Neural cell (in vitro differentiated cells): ENCODE data around the gene RECK. TPM values are rescaled to one million over a fixed set of nuclear protein-coding genes. Genes with fewer than 3 reads are reported as not detected.
"Not testable (repeated sequence)": the region's sequence is repeated elsewhere in the genome, so short reads cannot be mapped to it uniquely, and the experiment has no call there.

Source experiments
- H2AFZ ChIP-seq: fragments of 200-600, 300-800 bp; sonication (generic), shearing (Covaris generic); 2 replicates; pipeline ENCODE4 v1.6.0; 2014; ENCODE audit warnings: low read depth, mild to moderate bottlenecking, antibody characterized with exemption, low read length, moderate library complexity
- H3F3A ChIP-seq: fragments of 200-600 bp; shearing (Covaris generic); 2 replicates; pipeline ENCODE4 v1.6.1; 2016; ENCODE audit warnings: mild to moderate bottlenecking, moderate library complexity, mixed read lengths, antibody characterized with exemption, low read length; ENCODE audit not compliant: insufficient read depth, poor library complexity, severe bottlenecking
- H3K27ac ChIP-seq: fragments of 200-600, 300-800 bp; sonication (generic), shearing (Covaris generic); 2 replicates; pipeline ENCODE4 v1.5.1; 2014; ENCODE audit warnings: mild to moderate bottlenecking, low read length, moderate library complexity
- H3K27me3 ChIP-seq: fragments of 300-800, 200-600 bp; sonication (generic), shearing (Covaris generic); 2 replicates; pipeline ENCODE4 v1.6.0; 2014; ENCODE audit warnings: mild to moderate bottlenecking, low read depth, low read length, moderate library complexity; ENCODE audit not compliant: insufficient read depth
- H3K36me3 ChIP-seq: fragments of 300-800, 200-600 bp; sonication (generic), shearing (Covaris generic); 2 replicates; pipeline ENCODE4 v1.5.1; 2014; ENCODE audit warnings: mild to moderate bottlenecking, antibody characterized with exemption, low read length, moderate library complexity; ENCODE audit not compliant: insufficient read depth
- H3K4me2 ChIP-seq: fragments of 300-800, 200-600 bp; sonication (generic), shearing (Covaris generic); 2 replicates; pipeline ENCODE4 v1.6.0; 2014; ENCODE audit warnings: mild to moderate bottlenecking, low read length
- H3K4me3 ChIP-seq: fragments of 300-800, 200-600 bp; sonication (generic), shearing (Covaris generic); 2 replicates; pipeline ENCODE4 v1.5.1; 2014; ENCODE audit warnings: mild to moderate bottlenecking, low read length, moderate library complexity
- H3K79me2 ChIP-seq: fragments of 200-600 bp; shearing (Covaris generic); replicated peaks from 2 replicates; pipeline ENCODE4 v1.6.0; 2014; ENCODE audit warnings: mild to moderate bottlenecking, low read length, moderate library complexity; ENCODE audit not compliant: insufficient read depth
- H3K9ac ChIP-seq: fragments of 300-800, 200-600 bp; sonication (generic), shearing (Covaris generic); 2 replicates; pipeline ENCODE4 v1.6.1; 2016; ENCODE audit warnings: mild to moderate bottlenecking, low read length, mixed read lengths
- H3K9me2 ChIP-seq: fragments of 200-600 bp; shearing (Covaris generic); 2 replicates; pipeline ENCODE4 v1.6.1; 2016; ENCODE audit warnings: mild to moderate bottlenecking, low read length, mixed read lengths; ENCODE audit not compliant: insufficient read depth
- H3K9me3 ChIP-seq: fragments of 200-600, 300-800 bp; sonication (generic), shearing (Covaris generic); 2 replicates; pipeline ENCODE4 v1.6.1; 2016; ENCODE audit warnings: mild to moderate bottlenecking, mixed run types, low read length, moderate library complexity, mixed read lengths
- H4K20me1 ChIP-seq: fragments of 200-600 bp; shearing (Covaris generic); 2 replicates; pipeline ENCODE4 v1.6.1; 2016; ENCODE audit warnings: mild to moderate bottlenecking, mixed run types; ENCODE audit not compliant: insufficient read depth
- CTCF ChIP-seq: fragments of 450-650 bp; IDR thresholded peaks from 2 replicates; pipeline ENCODE4 v1.5.1; 2014; ENCODE audit warnings: antibody characterized with exemption, mild to moderate bottlenecking, moderate library complexity; ENCODE audit not compliant: poor library complexity, severe bottlenecking
- EP300 ChIP-seq: fragments of 450-650 bp; conservative IDR thresholded peaks from 2 replicates; pipeline ENCODE4 v1.6.1; 2014; ENCODE audit warnings: antibody characterized with exemption, mild to moderate bottlenecking, moderate library complexity; ENCODE audit not compliant: poor library complexity, severe bottlenecking
- EZH2 ChIP-seq: fragments of 200-600, 300-800 bp; shearing (Covaris generic), sonication (generic); IDR thresholded peaks from 2 replicates; pipeline ENCODE4 v1.6.1; 2014; ENCODE audit warnings: antibody characterized with exemption, low read length, borderline replicate concordance, mild to moderate bottlenecking; ENCODE audit not compliant: insufficient read depth, poor library complexity, severe bottlenecking
- MXI1 ChIP-seq: fragments of 450-650 bp; conservative IDR thresholded peaks from 2 replicates; pipeline ENCODE4 v1.6.1; 2014; ENCODE audit warnings: antibody characterized with exemption, mild to moderate bottlenecking; ENCODE audit not compliant: poor library complexity, severe bottlenecking
- POLR2AphosphoS5 ChIP-seq: IDR thresholded peaks from 2 replicates; pipeline ENCODE4 v1.6.1; 2012
- RAD21 ChIP-seq: fragments of 450-650 bp; conservative IDR thresholded peaks from 2 replicates; pipeline ENCODE4 v1.6.1; 2014; ENCODE audit warnings: antibody characterized with exemption, mild to moderate bottlenecking, moderate library complexity
- REST ChIP-seq: IDR thresholded peaks from 2 replicates; pipeline ENCODE4 v1.6.1; 2012; ENCODE audit warnings: borderline replicate concordance
- SMC3 ChIP-seq: fragments of 450-650 bp; conservative IDR thresholded peaks from 2 replicates; pipeline ENCODE4 v1.6.1; 2014; ENCODE audit warnings: antibody characterized with exemption, mild to moderate bottlenecking, moderate library complexity; ENCODE audit not compliant: poor library complexity
- TAF1 ChIP-seq: IDR thresholded peaks from 2 replicates; pipeline ENCODE4 v1.6.1; 2012; ENCODE audit warnings: low read depth
- polyA plus RNA-seq: library from polyadenylated mRNA; depleted of rRNA; stranded (reverse); fragments of >200 nt; gene quantifications from 2 replicates; pipeline ENCODE4 v1.2.3, GENCODE V29; 2014

RECK gene
- polyA plus RNA-seq, 1 donor from 2014 or later: 6.9 TPM

- H3K9ac ChIP-seq: no peak overlapping the region
- H3K27ac ChIP-seq: no peak overlapping the region
- H3F3A ChIP-seq: no peaks in the 10 kb centered on the region
- no peaks in the 10 kb centered on the region for H3K27me3 ChIP-seq
- H3K9me2 ChIP-seq: no peaks in the 10 kb centered on the region
- no peaks in the 10 kb centered on the region for H4K20me1 ChIP-seq
- H3K9me3 ChIP-seq: no peaks in the 10 kb centered on the region
- no peaks in the 10 kb centered on the region for H3K79me2 ChIP-seq
- no peak overlapping the region for H3K4me2 ChIP-seq
- H3K36me3 ChIP-seq: no peaks in the 10 kb centered on the region
- H3K4me3 ChIP-seq: no peak overlapping the region
- no peak for TF ChIP-seq EP300
- TF ChIP-seq EZH2: no peak
- no peak for TF ChIP-seq RAD21
- no peak for TF ChIP-seq REST
- TF ChIP-seq POLR2AphosphoS5: no peak
- no peak for TF ChIP-seq CTCF
- TF ChIP-seq MXI1: no peak
- H2AFZ ChIP-seq: no peak overlapping the region
Observed at GRCh38 chr9:36082931-36083330, 46.2 kb downstream of the RECK start.

- H3K4me2 ChIP-seq: no peak overlapping the region
- H3K9ac ChIP-seq: no peak overlapping the region
- H3K27me3 ChIP-seq: no peaks in the 10 kb centered on the region
- no peaks in the 10 kb centered on the region for H3K79me2 ChIP-seq
- H2AFZ ChIP-seq: no peak overlapping the region
- TF ChIP-seq SMC3 (no peak), MXI1 (no peak), RAD21 (no peak), CTCF (no peak), POLR2AphosphoS5 (no peak), TAF1 (no peak), EP300 (no peak), REST (no peak), EZH2 (no peak)
- H4K20me1 ChIP-seq: no peaks in the 10 kb centered on the region
- H3K9me2 ChIP-seq: no peaks in the 10 kb centered on the region
- H3K9me3 ChIP-seq: no peaks in the 10 kb centered on the region
- H3K27ac ChIP-seq: no peak overlapping the region
- H3F3A ChIP-seq: no peaks in the 10 kb centered on the region
- no peak overlapping the region for H3K4me3 ChIP-seq
- H3K36me3 ChIP-seq: no peaks in the 10 kb centered on the region
Observed at GRCh38 chr9:36086442-36086841, 49.7 kb downstream of the RECK start.

- not testable (repeated sequence) for H3K9me2 ChIP-seq, H3K27me3 ChIP-seq, H3K79me2 ChIP-seq, H3K27ac ChIP-seq, H3K4me3 ChIP-seq, H3K9ac ChIP-seq, H2AFZ ChIP-seq, H3K36me3 ChIP-seq, H3K4me2 ChIP-seq, H4K20me1 ChIP-seq, H3K9me3 ChIP-seq, H3F3A ChIP-seq
Observed at GRCh38 chr9:36087054-36087453, 50.3 kb downstream of the RECK start.
